Erythroblast (primary cell): ENCODE data around the gene FYN.

Experiments
- GATA1 ChIP-seq: IDR thresholded peaks from 2 replicates; pipeline ENCODE4 v1.6.1; 2011; ENCODE audit warnings: low read depth, mild to moderate bottlenecking, control low read depth, low read length, moderate library complexity
- POLR2A ChIP-seq: IDR thresholded peaks from 2 replicates; pipeline ENCODE4 v1.6.1; 2011; ENCODE audit warnings: mild to moderate bottlenecking, low read length

DNA sequence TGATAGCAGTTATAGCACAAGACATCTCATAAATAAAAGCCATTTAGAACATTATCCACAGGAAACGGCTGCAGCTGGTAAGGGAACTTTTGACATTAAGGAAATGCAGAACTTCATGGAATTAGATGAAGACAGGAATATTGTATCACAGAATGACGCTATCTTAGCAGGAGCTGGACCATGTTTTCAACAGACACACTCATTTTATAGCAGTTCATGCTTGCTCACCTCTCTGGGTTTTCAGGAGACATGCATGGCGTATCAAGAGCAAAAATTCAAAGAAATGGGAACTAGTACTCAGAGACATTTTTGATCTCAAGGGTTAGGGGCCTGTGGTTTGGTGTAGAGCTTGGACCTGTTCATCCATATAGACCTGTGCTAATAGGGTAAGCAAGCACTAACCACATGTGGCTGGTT is 125.0 kb downstream of the FYN start:
- no peak for TF ChIP-seq POLR2A
- no peak for TF ChIP-seq GATA1
